DND-41 (cell line): ENCODE measurements around the gene MCEE.

Source experiments
- CTCF ChIP-seq: IDR thresholded peaks from 2 replicates; pipeline ENCODE4 v1.5.1; 2012; ENCODE audit warnings: borderline replicate concordance, low read length, moderate library complexity, mild to moderate bottlenecking; ENCODE audit not compliant: poor library complexity, severe bottlenecking; ENCODE audit errors: extremely low read depth
- EZH2 ChIP-seq: IDR thresholded peaks from 3 replicates; pipeline ENCODE4 v1.6.1; 2012; ENCODE audit warnings: borderline replicate concordance, low read depth, mild to moderate bottlenecking, moderate library complexity, low read length, inconsistent platforms; ENCODE audit not compliant: severe bottlenecking

- TF ChIP-seq CTCF (peak; percentile 69), EZH2 (no peak)
Measured at GRCh38 chr2:71100195-71100964, 29.6 kb downstream of the MCEE start.
